HG02938 (cell line): ENCODE results near the gene GPR135.
A peak's percentile ranks its signal among the peaks of the same experiment; 100 is the strongest.
"Not testable (repeated sequence)": the region's sequence is repeated elsewhere in the genome, so short reads cannot be mapped to it uniquely, and the experiment has no call there.

Experiments used
- ATAC-seq: cut with Tn5 transposase; IDR thresholded peaks from one replicate; pipeline ENCODE4 v1.9.1; 2021; ENCODE audit warnings: mild to moderate bottlenecking, moderate library complexity; ENCODE audit not compliant: unreplicated experiment

The GPR135 gene

GRCh38 chr14:59478540-59478939, 13.4 kb upstream of the GPR135 start:
- ATAC-seq = no peak

- ATAC-seq = no peak
Observed at GRCh38 chr14:59475709-59476108, 10.5 kb upstream of the GPR135 start.

DNA sequence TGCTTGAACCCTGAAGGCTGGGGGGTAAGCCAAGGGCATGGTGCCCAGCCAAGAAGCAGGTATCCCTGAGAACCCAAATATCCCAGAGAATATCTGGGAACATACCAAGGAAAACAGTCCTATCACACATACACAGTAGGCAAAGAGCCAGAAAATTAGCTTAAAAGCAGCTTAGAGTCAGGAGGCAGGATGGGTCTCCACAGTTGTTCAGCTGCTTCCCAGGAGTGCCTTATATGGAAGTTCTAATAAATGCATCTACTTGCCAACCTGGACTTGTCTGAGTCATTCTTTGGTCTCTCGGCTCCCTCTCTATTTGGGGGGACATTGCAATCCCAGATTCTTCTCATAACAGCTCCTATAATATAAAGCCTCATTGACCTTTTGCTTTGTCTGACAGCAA, 9.0 kb upstream of the GPR135 start:
- ATAC-seq = no peak

DNA sequence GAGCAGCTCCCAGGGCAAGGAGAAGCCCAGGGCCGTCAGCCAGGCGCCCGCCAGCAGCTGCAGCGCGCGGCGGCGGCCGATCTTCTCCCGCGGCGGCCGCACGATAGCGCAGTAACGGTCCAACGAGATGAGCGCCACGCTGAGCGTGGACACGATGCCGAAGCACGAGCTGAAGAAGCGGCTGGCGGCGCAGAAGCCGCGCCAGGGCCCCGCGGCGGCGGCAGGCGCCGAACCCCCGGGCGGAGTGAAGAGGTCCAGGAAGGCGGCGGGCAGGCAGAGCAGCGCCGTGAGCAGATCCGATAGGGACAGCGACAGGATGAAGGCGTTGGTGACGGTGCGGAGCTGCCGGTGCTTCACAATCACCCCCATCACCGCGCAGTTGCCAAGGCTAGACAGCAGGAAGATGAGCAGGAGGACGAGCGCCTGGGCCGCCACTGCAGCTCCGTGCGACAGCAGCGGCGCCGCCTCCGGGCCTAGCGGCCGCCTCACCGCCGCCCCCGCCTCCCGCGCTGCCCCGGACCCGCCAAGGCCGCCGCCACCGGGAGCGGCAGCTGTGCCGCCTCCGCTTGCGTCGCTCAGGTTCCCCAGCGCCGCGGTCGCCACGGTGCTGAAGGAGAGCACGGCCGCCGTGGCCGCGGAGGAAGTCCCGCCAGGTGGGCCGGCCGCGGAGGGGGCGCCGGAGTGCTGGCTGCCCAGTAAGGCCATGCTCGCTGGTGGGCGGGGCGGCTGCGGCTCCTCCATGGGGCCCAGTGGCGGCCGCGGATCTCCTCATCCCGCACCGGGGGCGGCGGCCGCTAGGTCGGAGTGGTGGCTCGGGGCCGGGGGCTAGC, 479 bp downstream of the GPR135 start:
- peak; percentile 56 for ATAC-seq

DNA sequence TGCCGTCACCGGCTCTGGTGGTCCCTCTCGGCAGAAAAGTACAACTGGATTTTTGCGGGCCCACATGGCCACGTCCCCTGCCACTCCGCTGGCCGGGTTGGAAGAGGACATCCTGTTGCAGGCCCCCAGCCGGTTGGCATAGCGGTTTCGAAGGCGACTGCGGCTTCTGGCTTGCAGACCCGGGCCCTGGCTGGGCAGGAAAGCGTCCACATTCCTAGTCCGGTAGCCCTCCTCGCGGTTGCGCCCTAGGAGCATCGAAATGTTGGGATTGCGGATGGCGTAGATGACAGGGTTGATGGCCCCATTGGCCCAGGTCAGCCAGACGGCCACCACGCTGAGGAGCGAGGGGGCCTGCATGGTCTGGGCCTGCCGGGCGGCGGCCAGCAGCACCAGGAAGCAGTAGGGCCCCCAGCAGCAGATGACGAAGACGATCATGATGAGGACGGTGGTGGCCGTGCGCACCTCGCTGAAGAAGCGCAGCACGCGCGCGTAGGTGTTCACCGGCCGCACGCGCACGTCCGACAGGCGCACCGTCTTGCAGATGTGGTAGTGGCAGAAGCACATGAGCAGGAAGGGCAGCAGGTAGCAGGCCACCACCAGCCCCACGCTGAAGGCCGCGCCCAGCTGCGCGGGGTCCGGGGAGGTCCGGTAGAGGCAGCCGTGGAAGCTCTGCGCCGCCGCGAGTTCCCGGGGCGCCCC, 1.2 kb downstream of the GPR135 start:
- peak; percentile 23 for ATAC-seq

DNA sequence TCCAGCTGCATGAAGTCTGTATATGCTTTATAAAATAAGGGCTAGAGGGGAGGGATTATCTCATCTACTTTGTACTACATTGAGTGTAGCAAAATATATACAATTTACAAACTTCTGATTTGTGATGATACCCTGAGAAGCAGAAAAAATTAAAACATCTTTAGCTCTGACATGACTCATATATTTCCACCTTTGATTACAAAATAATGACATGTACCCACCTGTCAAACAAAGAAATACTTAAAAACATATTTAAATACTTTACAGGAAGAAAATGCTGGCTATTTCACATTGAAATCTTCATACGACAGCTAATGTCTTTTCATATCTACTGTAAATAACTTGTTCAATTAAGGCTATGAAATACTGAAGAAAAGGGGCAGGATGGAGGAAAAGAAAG, 3.3 kb downstream of the GPR135 start:
- ATAC-seq = no peak

DNA sequence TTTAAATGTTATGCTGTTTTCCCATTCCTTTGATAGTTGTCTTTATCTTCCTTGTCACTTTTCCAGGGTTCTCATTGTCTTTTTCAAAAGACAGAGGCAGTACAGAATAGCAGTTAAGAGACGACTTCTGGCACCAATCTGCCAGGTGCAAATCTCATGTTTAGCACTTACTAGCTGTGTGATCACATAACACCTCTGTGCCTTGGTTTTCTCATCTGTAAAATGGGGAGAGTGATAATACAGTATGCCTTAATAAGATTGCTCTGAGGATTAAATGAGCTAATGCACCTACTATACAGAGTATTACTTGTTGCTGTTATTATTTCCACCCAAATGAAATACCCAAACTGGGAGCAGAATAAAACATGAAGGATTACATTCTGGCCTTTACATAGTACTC, 4.8 kb downstream of the GPR135 start:
- no peak for ATAC-seq

GRCh38 chr14:59458486-59458885, 6.7 kb downstream of the GPR135 start:
- ATAC-seq = no peak

- no peak for ATAC-seq
Observed at GRCh38 chr14:59455411-59455810, 9.8 kb downstream of the GPR135 start.

DNA sequence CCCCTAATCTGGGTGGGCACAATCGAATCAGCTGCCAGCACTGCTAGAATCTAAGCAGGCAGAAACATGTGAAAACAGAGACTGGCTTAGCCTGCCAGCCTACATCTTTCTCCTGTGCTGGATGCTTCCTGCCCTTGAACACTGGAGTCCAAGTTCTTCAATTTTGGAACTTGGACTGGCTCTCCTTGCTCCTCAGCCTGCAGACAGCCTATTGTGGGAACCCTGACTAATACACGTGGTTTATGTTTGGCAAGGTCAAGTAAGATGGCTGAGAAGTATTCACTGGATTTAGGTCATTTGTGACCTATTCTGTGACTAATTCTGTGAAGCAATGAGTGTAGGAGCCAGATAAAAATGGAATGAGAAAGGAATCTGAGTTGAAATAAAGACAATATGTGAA, 11.0 kb downstream of the GPR135 start:
- no peak for ATAC-seq

DNA sequence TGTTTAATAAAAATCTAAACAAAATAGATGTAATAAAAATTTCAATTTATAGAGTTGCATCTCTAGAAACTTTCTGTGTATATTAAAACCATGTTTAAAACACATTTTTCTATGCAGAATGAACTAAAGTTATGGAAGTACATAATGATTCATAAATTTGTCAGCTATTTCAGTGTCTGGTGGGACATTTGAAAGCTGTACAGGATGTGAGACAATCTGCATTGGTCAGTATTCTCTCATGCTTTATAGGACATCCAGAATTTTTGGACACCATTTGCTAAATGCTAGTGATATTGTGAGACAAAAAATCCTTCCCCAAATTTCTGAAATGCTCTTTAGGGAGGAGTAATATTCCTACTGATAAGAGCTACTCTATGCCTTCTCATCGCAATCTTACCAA, 13.3 kb downstream of the GPR135 start:
- no peak for ATAC-seq

- no peak for ATAC-seq
Observed at GRCh38 chr14:59450716-59451115, 14.5 kb downstream of the GPR135 start.

- not testable (repeated sequence) for ATAC-seq
Observed at GRCh38 chr14:59448673-59449072, 16.5 kb downstream of the GPR135 start.

- no peak for ATAC-seq
Observed at GRCh38 chr14:59439256-59439965, 25.8 kb downstream of the GPR135 start.

GRCh38 chr14:59438195-59438647, 27.0 kb downstream of the GPR135 start:
- no peak for ATAC-seq

DNA sequence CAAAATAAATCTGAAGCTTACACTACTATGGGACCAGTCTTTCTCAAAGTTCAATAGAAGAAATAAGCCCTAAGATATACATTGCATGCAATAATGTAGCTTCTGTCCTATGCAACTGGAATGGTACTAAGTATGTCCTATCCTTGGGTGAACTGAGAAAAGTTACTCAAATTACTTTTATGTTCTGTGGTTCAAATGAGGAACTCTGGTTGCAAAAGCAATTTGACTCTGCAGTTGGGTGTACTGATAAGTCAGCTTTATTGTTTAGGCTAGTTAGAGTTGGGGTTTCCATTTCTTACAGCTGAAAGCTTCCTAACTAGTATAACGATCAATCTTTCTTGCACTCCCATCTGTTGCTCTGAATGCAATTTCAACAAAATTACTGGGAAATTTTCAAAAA, 29.2 kb downstream of the GPR135 start:
- ATAC-seq = no peak

DNA sequence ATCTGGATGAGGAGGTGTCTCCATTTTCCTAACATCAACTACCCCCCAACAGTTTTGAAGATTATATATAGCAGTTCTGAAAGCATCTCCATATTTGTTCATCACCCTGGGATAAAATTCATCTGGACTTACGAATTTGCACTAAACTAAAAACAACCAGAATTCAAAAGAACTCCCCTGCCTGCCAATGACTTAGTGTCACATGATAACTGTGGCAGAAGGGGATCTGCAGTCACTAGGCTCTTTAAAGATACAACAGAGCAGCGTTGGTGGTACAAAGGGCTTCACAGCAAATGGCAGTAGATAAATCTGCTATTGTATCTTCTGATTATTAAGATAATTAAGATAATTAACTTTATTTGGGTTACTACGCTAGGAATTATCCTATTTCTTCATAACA, 30.1 kb downstream of the GPR135 start:
- no peak for ATAC-seq

DNA sequence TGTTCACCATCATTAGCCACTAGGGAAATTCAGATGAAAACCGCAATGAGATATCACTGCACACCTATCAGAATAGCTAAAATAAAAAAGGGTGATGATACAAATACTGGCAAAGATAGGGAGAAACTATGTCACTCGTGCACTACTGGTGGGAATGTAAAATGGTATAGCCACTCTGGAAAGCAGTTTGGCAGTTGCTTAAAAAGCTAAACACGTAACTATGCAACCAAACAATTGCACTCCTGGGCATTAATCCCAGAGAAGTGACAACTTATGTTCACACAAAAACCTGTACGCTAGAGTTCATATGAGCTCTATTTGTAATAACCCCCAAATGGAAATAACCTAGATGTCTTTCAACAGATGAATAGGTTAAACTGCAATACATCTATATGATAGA, 35.4 kb downstream of the GPR135 start:
- ATAC-seq = no peak

- ATAC-seq = no peak
Observed at GRCh38 chr14:59428581-59429012, 36.6 kb downstream of the GPR135 start.

GRCh38 chr14:59427653-59428580, 37.3 kb downstream of the GPR135 start:
- no peak for ATAC-seq
